Activated naive CD4-positive, alpha-beta T cell (primary cell): ENCODE results near the gene FN1.
A peak's percentile ranks its signal among the peaks of the same experiment; 100 is the strongest.

Experiments
- DNase-seq, 4 experiments: peaks; one replicate each; lab custom pipeline; 2025; lab: John Stamatoyannopoulos, UW

The FN1 gene

GRCh38 chr2:215435870-215436704, at the start of gene FN1:
TSS of gene FN1 (minus strand) at chr2:215436068. CDS start at chr2:215435802, 266 bp downstream.
- peak in 3 of 4 experiments; percentile 9 to 21 (median 18) for DNase-seq

GRCh38 chr2:215485032-215485431, 49.2 kb upstream of the FN1 start:
- DNase-seq, result no peak

GRCh38 chr2:215484570-215484969, 48.7 kb upstream of the FN1 start:
- no peak for DNase-seq

GRCh38 chr2:215483431-215483830, 47.6 kb upstream of the FN1 start:
- no peak for DNase-seq

GRCh38 chr2:215479536-215480240, 43.8 kb upstream of the FN1 start:
- DNase-seq, result no peak

- no peak for DNase-seq
Observed at GRCh38 chr2:215479121-215479520, 43.3 kb upstream of the FN1 start.

GRCh38 chr2:215476424-215476823, 40.6 kb upstream of the FN1 start:
- no peak for DNase-seq

- no peak for DNase-seq
Observed at GRCh38 chr2:215466097-215466909, 30.4 kb upstream of the FN1 start.

GRCh38 chr2:215465256-215465655, 29.4 kb upstream of the FN1 start:
- DNase-seq, result no peak

GRCh38 chr2:215461836-215462532, 26.1 kb upstream of the FN1 start:
- DNase-seq, result no peak

GRCh38 chr2:215460682-215461382, 25.0 kb upstream of the FN1 start:
- DNase-seq, result no peak

GRCh38 chr2:215455958-215456357, 20.1 kb upstream of the FN1 start:
- no peak for DNase-seq

- DNase-seq, result no peak
Observed at GRCh38 chr2:215454519-215455246, 18.8 kb upstream of the FN1 start.

GRCh38 chr2:215452725-215453124, 16.9 kb upstream of the FN1 start:
- no peak for DNase-seq

GRCh38 chr2:215451012-215451756, 15.3 kb upstream of the FN1 start:
- no peak for DNase-seq

- DNase-seq, result no peak
Observed at GRCh38 chr2:215450188-215451011, 14.5 kb upstream of the FN1 start.

GRCh38 chr2:215447673-215448081, 11.8 kb upstream of the FN1 start:
- DNase-seq, result no peak

- DNase-seq, result no peak
Observed at GRCh38 chr2:215447056-215447455, 11.2 kb upstream of the FN1 start.

- no peak for DNase-seq
Observed at GRCh38 chr2:215442401-215442787, 6.5 kb upstream of the FN1 start.
